ENCODE data around the gene CELF2. TPM values are rescaled to one million over a fixed set of nuclear protein-coding genes. Genes with fewer than 3 reads are reported as not detected.

The CELF2 gene
- polyA plus RNA-seq, 1 donor from 2014 or later: 55.5 TPM

- H3K9me2 ChIP-seq (ENCODE audit: insufficient read depth, low read length): no peaks in the 10 kb centered on the region
- H3K4me2 ChIP-seq (ENCODE audit: low read length): no peak overlapping the region
- H3K9me3 ChIP-seq (ENCODE audit: low read length): no peaks in the 10 kb centered on the region
- H3F3A ChIP-seq (ENCODE audit: insufficient read depth, low read length, poor library complexity, severe bottlenecking): no peaks in the 10 kb centered on the region
- TF ChIP-seq EP300 (conservative IDR thresholded peaks at IDR 0.05; ENCODE audit: poor library complexity, severe bottlenecking): no peak
- no peak for TF ChIP-seq SMC3 (conservative IDR thresholded peaks at IDR 0.05; ENCODE audit: poor library complexity)
- no peak overlapping the region for H3K9ac ChIP-seq (ENCODE audit: low read length)
- no peak overlapping the region for H3K4me3 ChIP-seq (ENCODE audit: low read length)
- H3K36me3 ChIP-seq (ENCODE audit: insufficient read depth, low read length): no peaks in the 10 kb centered on the region
- no peaks in the 10 kb centered on the region for H4K20me1 ChIP-seq (ENCODE audit: insufficient read depth)
- H3K79me2 ChIP-seq (replicated peaks; ENCODE audit: insufficient read depth, low read length): peaks cover 23% of the 10 kb centered on the region
- H3K27ac ChIP-seq (ENCODE audit: low read length): no peak overlapping the region
- no peak overlapping the region for H2AFZ ChIP-seq (ENCODE audit: low read depth, low read length)
- no peaks in the 10 kb centered on the region for H3K27me3 ChIP-seq (ENCODE audit: insufficient read depth, low read depth, low read length)
Observed at GRCh38 chr10:11043039-11043438, 25.4 kb downstream of the CELF2 start.

GRCh38 chr10:11043446-11044127 is 25.9 kb downstream of the CELF2 start:
- Histone ChIP-seq H3K9ac (ENCODE audit: low read length) (no peak overlapping the region), H3K9me3 (ENCODE audit: low read length) (no peaks in the 10 kb centered on the region), H4K20me1 (ENCODE audit: insufficient read depth) (no peaks in the 10 kb centered on the region), H3K9me2 (ENCODE audit: insufficient read depth, low read length) (no peaks in the 10 kb centered on the region), H2AFZ (ENCODE audit: low read depth, low read length) (no peak overlapping the region), H3F3A (ENCODE audit: insufficient read depth, low read length, poor library complexity, severe bottlenecking) (no peaks in the 10 kb centered on the region), H3K27ac (ENCODE audit: low read length) (no peak overlapping the region), H3K36me3 (ENCODE audit: insufficient read depth, low read length) (no peaks in the 10 kb centered on the region), H3K4me2 (ENCODE audit: low read length) (no peak overlapping the region), H3K4me3 (ENCODE audit: low read length) (no peak overlapping the region), H3K27me3 (ENCODE audit: insufficient read depth, low read depth, low read length) (no peaks in the 10 kb centered on the region), H3K79me2 (replicated peaks; ENCODE audit: insufficient read depth, low read length) (peaks cover 23% of the 10 kb centered on the region)
- TF ChIP-seq EZH2 (IDR thresholded peaks at IDR 0.05; ENCODE audit: borderline replicate concordance, insufficient read depth, low read length, poor library complexity, severe bottlenecking): no peak
- no peak for TF ChIP-seq RAD21 (conservative IDR thresholded peaks at IDR 0.05)
- TF ChIP-seq EP300 (conservative IDR thresholded peaks at IDR 0.05; ENCODE audit: poor library complexity, severe bottlenecking): no peak
- TF ChIP-seq TAF1 (IDR thresholded peaks at IDR 0.05; ENCODE audit: low read depth): no peak
- TF ChIP-seq POLR2AphosphoS5 (IDR thresholded peaks at IDR 0.05): no peak
- TF ChIP-seq MXI1 (conservative IDR thresholded peaks at IDR 0.05; ENCODE audit: poor library complexity, severe bottlenecking): no peak
- TF ChIP-seq CTCF (IDR thresholded peaks at IDR 0.05; ENCODE audit: poor library complexity, severe bottlenecking): no peak
- TF ChIP-seq SMC3 (conservative IDR thresholded peaks at IDR 0.05; ENCODE audit: poor library complexity): no peak
- TF ChIP-seq REST (IDR thresholded peaks at IDR 0.05; ENCODE audit: borderline replicate concordance): no peak
